Heart left ventricle (tissue), 16 donors: Measurements from ENCODE around the gene OSMR. TPM values are rescaled to one million over a fixed set of nuclear protein-coding genes. Genes with fewer than 3 reads are reported as not detected.

Source experiments
- ATAC-seq, 4 donors: fragments of 200-7000 bp; cut with Tn5 transposase; one replicate each; pipeline ENCODE4 v1.9.1; 2020 to 2022; ENCODE audit warnings: moderate library complexity in 4 of 4, mild to moderate bottlenecking in 3 of 4, moderate number of reproducible peaks in 1 of 4
- DNase-seq, 5 donors: peaks; one replicate each; pipeline ENCODE4 v3.0.0-alpha.2; 2020
- H3K27ac ChIP-seq, 12 donors: fragments of 200-600 bp; sonication (generic) in 4 of 12; one replicate each; pipeline versions ENCODE4 v1.5.0 to v1.8.0; 2016 to 2022; ENCODE audit warnings: mild to moderate bottlenecking in 2 of 12
- H3K27me3 ChIP-seq, 9 donors: fragments of 200-600 bp; sonication (generic) in 2 of 9; one replicate each; pipeline versions ENCODE4 v1.5.1 to v1.8.0; 2016 to 2022; ENCODE audit warnings: mild to moderate bottlenecking in 3 of 9
- H3K36me3 ChIP-seq, 9 donors: fragments of 200-600 bp; sonication (generic) in 2 of 9; one replicate each; pipeline versions ENCODE4 v1.5.0 to v1.8.0; 2018 to 2022; ENCODE audit warnings: mild to moderate bottlenecking in 2 of 9
- H3K4me1 ChIP-seq, 12 donors: fragments of 200-600 bp; sonication (generic) in 4 of 12; one replicate each; pipeline versions ENCODE4 v1.5.0 to v1.8.0; 2016 to 2022; ENCODE audit warnings: mild to moderate bottlenecking in 3 of 12
- H3K4me3 ChIP-seq, 12 donors: fragments of 200-600 bp; sonication (generic) in 4 of 12; one replicate each; pipeline versions ENCODE4 v1.5.0 to v1.8.0; 2017 to 2022; ENCODE audit warnings: mild to moderate bottlenecking in 9 of 12, moderate library complexity in 4 of 12
- H3K9me3 ChIP-seq, 12 donors: fragments of 200-600 bp; sonication (generic) in 4 of 12; one replicate each; pipeline versions ENCODE4 v1.5.0 to v1.8.0; 2016 to 2022; ENCODE audit warnings: mild to moderate bottlenecking in 1 of 12
- CTCF ChIP-seq, 12 donors: fragments of 200-600 bp; sonication (generic) in 4 of 12; IDR thresholded peaks; one replicate each; pipeline versions ENCODE4 v1.5.0 to v1.8.0; 2018 to 2022; ENCODE audit warnings: antibody characterized with exemption in 12 of 12, mild to moderate bottlenecking in 5 of 12
- POLR2A ChIP-seq, 2 donors: fragments of 450-650 bp; IDR thresholded peaks; one replicate each; pipeline ENCODE4 v1.6.1; 2017; ENCODE audit warnings: antibody characterized with exemption in 2 of 2, mild to moderate bottlenecking in 2 of 2, moderate library complexity in 2 of 2
- WGBS, 4 donors: extraction: QIAGEN DNeasy Blood & Tissue Kit in 2 of 4; methylation state at CpG; one replicate each; pipeline versions ENCODE4 v1.1.5 to v1.1.7; 2013 to 2018; 5-methylcytosine and 5-hydroxymethylcytosine counted together
- intact Hi-C, 10 donors: fragments of 100-400 bp; cut with DNase I; formaldehyde crosslinking; loops; one replicate each; pipeline versions ENCODE4 v1.11.1 to v1.14.2; 2022
- polyA plus RNA-seq, 2 donors: library from polyadenylated mRNA; stranded (reverse); fragments of 200-250 nt; gene quantifications; one replicate each; pipeline ENCODE4 v1.2.3, GENCODE V29; 2013
- total RNA-seq, 9 donors: library from RNA; depleted of rRNA in 2 of 9; stranded (reverse); fragments of >200 nt in 2 of 9; fragmentation: NEBNext Ultra II Directional in 3 of 9; extraction: Animal tissue kit (Norgen Biotek cat#: 25700) in 3 of 9; gene quantifications; one replicate each; pipeline versions ENCODE4 v1.1.0 to v1.2.4, GENCODE V29; 2016 to 2023
- donor health status: ischemic (EF 13 %, LVEDD 7.1; RV severe dilation, severe dysfunction).
- donor health status: healthy with polysubstance abuse.
- donor health status: DM: no; HTN: yes; CAD: no.
- donor health status: DM: no; HTN: no; CAD: no.
- donor health status: ischemic (EF 25% LVEDD 6.9; RV normal size, moderate dysfunction).
- donor health status: ischemic (EF 25% LVEDD 5.7; RV mildly dilated, moderate dysfunction).
- donor health status: healthy.
- donor health status: DM: yes; HTN: yes; CAD: no.
- donor health status: ischemic (EF 35%, LVEDD 5.7; RV mildly dilated, moderate dysfunction).
- donor health status: nonischemic (EF 11% LVEDD 7.7; RV severe dilation, severe dysfunction).
- donor health status: DM: yes; HTN: yes; CAD: no.
- donor health status: PGD.
- donor health status: ischemic (EF 29% LVEDD 5.4; RV normal size, mild dysfunction).
- donor health status: nonischemic (EF 23%, LVEDD 6.1; RV moderate dilation, normal function).

Gene OSMR
- total and polyA plus RNA-seq, 11 donors = 4.2 to 39.2 (median 12.0) TPM

GRCh38 chr5:38926121-38926520 lies 80.3 kb downstream of the OSMR start:
- Histone ChIP-seq H3K27ac (peak overlapping the region in 3 of 12 donors; percentile 35 to 49 (median 37)), H3K9me3 (no peaks in the 10 kb centered on the region), H3K4me3 (no peak overlapping the region), H3K36me3 (peaks cover 0 to 84% (median 47%) of the 10 kb centered on the region in 9 donors), H3K27me3 (no peaks in the 10 kb centered on the region), H3K4me1 (peaks cover 0 to 36% (median 1%) of the 10 kb centered on the region in 12 donors)
- TF ChIP-seq CTCF (IDR thresholded peaks at IDR 0.05) (no peak), POLR2A (IDR thresholded peaks at IDR 0.05) (no peak)
- intact Hi-C loops = loop anchor here in 6 of 10 donors (10.0 kb wide), 3 partner anchors 91 to 491 kb away; no protein-coding TSS in a partner anchor
- ATAC-seq = no peak
- WGBS, 4 donors = 88 to 91% (median 89%) methylated on average over 3 of the region's 3 CpGs
- no peak for DNase-seq

GRCh38 chr5:38927470-38927869 lies 81.7 kb downstream of the OSMR start:
- no peak overlapping the region for H3K4me3 ChIP-seq
- DNase-seq (no peak), ATAC-seq (no peak)
- H3K9me3 ChIP-seq = no peaks in the 10 kb centered on the region
- peaks cover 0 to 90% (median 55%) of the 10 kb centered on the region in 9 donors for H3K36me3 ChIP-seq
- H3K27me3 ChIP-seq = no peaks in the 10 kb centered on the region
- WGBS, 4 donors = 87 to 98% (median 92%) methylated on average over 2 of the region's 2 CpGs
- no peak overlapping the region for H3K27ac ChIP-seq
- TF ChIP-seq POLR2A (IDR thresholded peaks at IDR 0.05) (no peak), CTCF (IDR thresholded peaks at IDR 0.05) (no peak)
- H3K4me1 ChIP-seq = peaks cover 0 to 36% (median 1%) of the 10 kb centered on the region in 12 donors
- intact Hi-C loops = loop anchor here in 6 of 10 donors (10.0 kb wide), 3 partner anchors 93 to 493 kb away; no protein-coding TSS in a partner anchor

GRCh38 chr5:38929838-38930237 lies 84.0 kb downstream of the OSMR start:
- Histone ChIP-seq H3K4me1 (peaks cover 0 to 20% (median 0%) of the 10 kb centered on the region in 12 donors), H3K27ac (no peak overlapping the region), H3K4me3 (no peak overlapping the region), H3K27me3 (no peaks in the 10 kb centered on the region), H3K9me3 (no peaks in the 10 kb centered on the region), H3K36me3 (peaks cover 0 to 95% (median 56%) of the 10 kb centered on the region in 9 donors)
- DNase-seq = no peak
- WGBS, 4 donors = 57 to 75% (median 67%) methylated on average over 2 of the region's 2 CpGs
- ATAC-seq = no peak
- TF ChIP-seq POLR2A (IDR thresholded peaks at IDR 0.05) (no peak), CTCF (IDR thresholded peaks at IDR 0.05) (no peak)
- intact Hi-C loops = loop anchor here in 6 of 10 donors (10.0 kb wide), 3 partner anchors 95 to 495 kb away; no protein-coding TSS in a partner anchor

- WGBS, 4 donors = 90 to 94% (median 93%) methylated on average over 4 of the region's 4 CpGs
- H3K4me1 ChIP-seq = peaks cover 0 to 2% (median 0%) of the 10 kb centered on the region in 12 donors
- H3K4me3 ChIP-seq = no peak overlapping the region
- no peak for ATAC-seq
- intact Hi-C loops = no loop called here
- H3K27ac ChIP-seq = no peak overlapping the region
- H3K9me3 ChIP-seq = no peaks in the 10 kb centered on the region
- no peaks in the 10 kb centered on the region for H3K27me3 ChIP-seq
- H3K36me3 ChIP-seq = peaks cover 0 to 95% (median 51%) of the 10 kb centered on the region in 9 donors
- DNase-seq = no peak
- TF ChIP-seq CTCF (IDR thresholded peaks at IDR 0.05) (no peak), POLR2A (IDR thresholded peaks at IDR 0.05) (no peak)
Observed at GRCh38 chr5:38931731-38932130, 85.9 kb downstream of the OSMR start.
